IMR-90 (cell line): ENCODE measurements around the gene ASB7. TPM values are rescaled to one million over a fixed set of nuclear protein-coding genes. Genes with fewer than 3 reads are reported as not detected.

ENCODE experiments used
- ATAC-seq: fragments of 200-7000 bp; cut with Tn5 transposase; 2 replicates; pipeline ENCODE4 v1.9.1; 2020; ENCODE audit warnings: low read depth, mild to moderate bottlenecking, moderate library complexity
- BruUV-seq: library from RNA; stranded (reverse); fragments of 400-500 nt; replicated peaks from 2 replicates; lab custom pipeline; 2021; lab: Mats Ljungman, UMichigan
- CTCF ChIA-PET: fragments of 300-600 bp; formaldehyde crosslinking; extraction: SDS; loops from one replicate; lab custom pipeline; 2021; ENCODE audit warnings: antibody characterized with exemption; lab: Yijun Ruan, JAX
- POLR2A ChIA-PET: fragments of 300-600 bp; sonication (Branson Sonifier 250); formaldehyde crosslinking; loops from one replicate; lab custom pipeline; 2022; ENCODE audit warnings: antibody characterized with exemption; ENCODE audit not compliant: unreplicated experiment; lab: Charles Lee
- DNase-seq: peaks from one replicate; pipeline ENCODE4 v3.0.0; 2013
- H2AFZ ChIP-seq: replicated peaks from 2 replicates; pipeline ENCODE3; 2013; ENCODE audit warnings: low read length, mild to moderate bottlenecking; ENCODE audit not compliant: poor library complexity
- H2AK5ac ChIP-seq: 2 replicates; pipeline ENCODE4 v1.6.1; 2013; ENCODE audit warnings: low read depth, low read length, inconsistent platforms
- H2AK9ac ChIP-seq: replicated peaks from 2 replicates; pipeline ENCODE3; 2013; ENCODE audit warnings: mild to moderate bottlenecking, low read depth, low read length, moderate library complexity; ENCODE audit not compliant: poor library complexity
- H2BK120ac ChIP-seq: 2 replicates; pipeline ENCODE4 v1.6.1; 2013; ENCODE audit warnings: low read depth, low read length, inconsistent platforms
- H2BK15ac ChIP-seq: 3 replicates; pipeline ENCODE4 v1.6.1; 2013; ENCODE audit warnings: low read depth, low read length, inconsistent platforms
- H2BK20ac ChIP-seq: 2 replicates; pipeline ENCODE4 v1.6.1; 2013; ENCODE audit warnings: low read depth, mild to moderate bottlenecking, inconsistent platforms, low read length, moderate library complexity
- H2BK5ac ChIP-seq: 2 replicates; pipeline ENCODE4 v1.6.1; 2013; ENCODE audit warnings: mild to moderate bottlenecking, low read depth, low read length, inconsistent platforms; ENCODE audit not compliant: poor library complexity, severe bottlenecking
- H3K14ac ChIP-seq: replicated peaks from 2 replicates; pipeline ENCODE4 v1.6.1; 2013; ENCODE audit warnings: low read depth, low read length, inconsistent platforms
- H3K18ac ChIP-seq: 2 replicates; pipeline ENCODE4 v1.6.1; 2013; ENCODE audit warnings: low read depth, low read length, control low read depth
- H3K23ac ChIP-seq: 2 replicates; pipeline ENCODE4 v1.6.1; 2013; ENCODE audit warnings: low read depth, low read length, inconsistent platforms
- H3K27ac ChIP-seq: 2 replicates; pipeline ENCODE4 v1.5.1; 2013; ENCODE audit warnings: mild to moderate bottlenecking, control low read depth, low read length; ENCODE audit not compliant: insufficient read depth
- H3K27me3 ChIP-seq: 2 replicates; pipeline ENCODE4 v1.6.1; 2013; ENCODE audit warnings: low read length; ENCODE audit not compliant: control insufficient read depth, insufficient read depth
- H3K36me3 ChIP-seq: 2 replicates; pipeline ENCODE4 v1.6.1; 2013; ENCODE audit warnings: low read length, mixed read lengths; ENCODE audit not compliant: control insufficient read depth, insufficient read depth
- H3K4ac ChIP-seq: 2 replicates; pipeline ENCODE4 v1.6.1; 2013; ENCODE audit warnings: low read depth, low read length, inconsistent platforms
- H3K4me1 ChIP-seq: 2 replicates; pipeline ENCODE4 v1.6.1; 2013; ENCODE audit warnings: low read length, mixed read lengths; ENCODE audit not compliant: control insufficient read depth, insufficient read depth
- H3K4me2 ChIP-seq: 2 replicates; pipeline ENCODE4 v1.6.1; 2013; ENCODE audit warnings: low read depth, mild to moderate bottlenecking, control low read depth, low read length, moderate library complexity
- H3K4me3 ChIP-seq: 2 replicates; pipeline ENCODE4 v1.5.1; 2013; ENCODE audit warnings: low read depth, mild to moderate bottlenecking, control low read depth, low read length, moderate library complexity; ENCODE audit not compliant: insufficient read depth
- H3K56ac ChIP-seq: 2 replicates; pipeline ENCODE4 v1.6.1; 2013; ENCODE audit warnings: low read length, inconsistent platforms; ENCODE audit not compliant: insufficient read depth; ENCODE audit errors: extremely low read depth
- H3K79me1 ChIP-seq, 2 experiments: 2 replicates each; pipeline ENCODE4 v1.6.1; 2013; ENCODE audit warnings: low read length in 2 of 2, inconsistent platforms in 1 of 2, low read depth in 1 of 2
- H3K9ac ChIP-seq: 2 replicates; pipeline ENCODE4 v1.6.1; 2013; ENCODE audit warnings: low read depth, low read length, control low read depth
- H3K9me1 ChIP-seq: 2 replicates; pipeline ENCODE4 v1.6.1; 2013; ENCODE audit warnings: low read length, inconsistent platforms; ENCODE audit not compliant: insufficient read depth
- H3K9me3 ChIP-seq: 2 replicates; pipeline ENCODE4 v1.6.1; 2013; ENCODE audit warnings: low read length; ENCODE audit not compliant: control insufficient read depth, insufficient read depth
- H4K20me1 ChIP-seq: 2 replicates; pipeline ENCODE4 v1.6.1; 2013; ENCODE audit warnings: low read length, inconsistent platforms; ENCODE audit not compliant: insufficient read depth
- H4K5ac ChIP-seq: 2 replicates; pipeline ENCODE4 v1.6.1; 2013; ENCODE audit warnings: mild to moderate bottlenecking, low read depth, low read length, control low read depth
- H4K8ac ChIP-seq, 2 experiments: 2 replicates each; pipeline ENCODE4 v1.6.1; 2013; ENCODE audit warnings: low read depth in 2 of 2, low read length in 2 of 2, control low read depth in 1 of 2, inconsistent platforms in 1 of 2
- H4K91ac ChIP-seq: 2 replicates; pipeline ENCODE4 v1.6.1; 2013; ENCODE audit warnings: low read depth, low read length, inconsistent platforms; ENCODE audit not compliant: insufficient read depth
- MAFK ChIP-seq: IDR thresholded peaks from 2 replicates; pipeline ENCODE4 v1.6.1; 2012; ENCODE audit warnings: low read depth, low read length, improper control_type of control experiment
- MAZ ChIP-seq: IDR thresholded peaks from 2 replicates; pipeline ENCODE4 v1.6.1; 2012; ENCODE audit warnings: low read depth, mild to moderate bottlenecking, low read length, improper control_type of control experiment, moderate library complexity, borderline replicate concordance
- NFE2L2 ChIP-seq: fragments of 150-350 bp; IDR thresholded peaks from 2 replicates; pipeline ENCODE4 v1.6.1; 2016; ENCODE audit warnings: low read depth, mild to moderate bottlenecking, low read length
- POLR2A ChIP-seq: IDR thresholded peaks from 2 replicates; pipeline ENCODE4 v1.6.1; 2012; ENCODE audit warnings: mild to moderate bottlenecking, low read depth, low read length
- RFX5 ChIP-seq: IDR thresholded peaks from 2 replicates; pipeline ENCODE4 v1.8.0; 2012; ENCODE audit warnings: low read depth, mild to moderate bottlenecking, low read length, moderate library complexity
- WGBS, 2 experiments: methylation state at CpG; one replicate each; pipeline versions ENCODE4 v1.1.5 to v1.1.7; 2013; ENCODE audit warnings: missing lambda C conversion rate in 2 of 2; ENCODE audit not compliant: insufficient read length in 1 of 2; ENCODE audit errors: extremely low coverage in 2 of 2; 5-methylcytosine and 5-hydroxymethylcytosine counted together
- dilution Hi-C: fragments of 300-500 bp; cut with HindIII; formaldehyde crosslinking; loops from one replicate; pipeline ENCODE4 v1.14.3; 2018; ENCODE audit warnings: low sequenced_read_pairs; ENCODE audit not compliant: unreplicated experiment
- in situ Hi-C: fragments of 300-500 bp; cut with MboI; formaldehyde crosslinking; loops from 3 replicates; pipeline ENCODE4 v1.14.3; 2019; ENCODE audit warnings: low sequenced_read_pairs, inconsistent platforms, mixed read lengths
- intact Hi-C: fragments of 100-400 bp; cut with micrococcal nuclease; formaldehyde crosslinking; loops from 2 replicates; pipeline ENCODE4 v1.10.0; 2022
- polyA plus RNA-seq, 3 experiments: library from polyadenylated mRNA; depleted of rRNA; stranded (reverse); fragments of >200 nt; gene quantifications; 2 replicates each; pipeline ENCODE4 v1.2.3, GENCODE V29; 2012; ENCODE audit warnings: low replicate concordance in 1 of 3
- total RNA-seq: library from RNA; depleted of rRNA; stranded (reverse); fragments of >200 nt; gene quantifications from 2 replicates; pipeline ENCODE4 v1.2.3, GENCODE V29; 2012

Gene ASB7
- total and polyA plus RNA-seq, 2 of the 4 experiments (the other 2 are of a cell fraction): 7.7 to 16.7 TPM

DNA sequence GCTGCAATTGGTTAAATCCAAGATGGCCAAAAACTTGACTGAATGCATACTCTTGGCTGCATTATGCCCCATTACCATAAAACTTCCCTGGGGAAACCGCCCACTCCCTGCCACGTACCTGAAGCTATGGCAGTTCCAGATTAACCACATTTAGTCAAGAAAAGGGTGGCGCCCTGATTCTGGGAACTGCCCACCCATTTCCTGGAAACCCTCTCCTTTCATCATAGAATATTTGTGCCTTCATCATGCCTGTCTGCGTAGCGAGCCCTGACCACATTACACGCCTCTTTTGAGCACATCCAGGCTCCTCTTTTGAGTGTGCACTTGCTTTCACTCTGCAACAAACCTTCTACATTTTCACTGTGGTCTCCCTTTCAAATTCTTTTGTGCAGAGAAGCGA, 5.6 kb upstream of the ASB7 start:
- ATAC-seq: no peak
- H3K4me3 ChIP-seq: no peak overlapping the region

More for the DNA sequence above, 5.6 kb upstream of the ASB7 start:
- ChIA-PET CTCF (no interaction called here), POLR2A (no interaction called here)
- intact Hi-C loops (no loop called here), dilution Hi-C loops (no loop called here), in situ Hi-C loops (loop anchor here (25.0 kb wide), 1 partner anchor 1334 kb away; the partner anchor contains the start of gene LRRC28)
- no peak overlapping the region for H2BK5ac ChIP-seq
- DNase-seq: no peak
- H2BK15ac ChIP-seq: no peak overlapping the region
- no peak overlapping the region for H2AK5ac ChIP-seq
- H3K4ac ChIP-seq: no peak overlapping the region
- H2BK120ac ChIP-seq: no peak overlapping the region
- no peak overlapping the region for H2AFZ ChIP-seq
- H4K5ac ChIP-seq: no peak overlapping the region
- TF ChIP-seq MAFK (no peak), RFX5 (no peak), NFE2L2 (no peak), POLR2A (no peak), MAZ (no peak)
- no peak overlapping the region for H4K91ac ChIP-seq
- no peak overlapping the region for H3K14ac ChIP-seq
- H3K23ac ChIP-seq: no peak overlapping the region
- no TSS peak for BruUV-seq
- H3K36me3 ChIP-seq: no peaks in the 10 kb centered on the region
- H3K27me3 ChIP-seq: no peaks in the 10 kb centered on the region
- peaks cover 35% of the 10 kb centered on the region; the same call in 1 of the 2 replicates for H4K20me1 ChIP-seq
- no peak overlapping the region for H3K27ac ChIP-seq
- H2BK20ac ChIP-seq: no peak overlapping the region
- no peak overlapping the region for H3K18ac ChIP-seq
- no peak overlapping the region for H3K56ac ChIP-seq
- 100% methylated on average over 6 of the region's 7 CpGs; no CpG with 5 or more reads in 1 of the 2 experiments for WGBS, 2 experiments
- peaks cover 3% of the 10 kb centered on the region; the same call in 1 of the 2 replicates for H3K9me1 ChIP-seq
- H4K8ac ChIP-seq: no peak overlapping the region
- H3K9me3 ChIP-seq: no peaks in the 10 kb centered on the region
- H3K4me1 ChIP-seq: peaks cover 2% of the 10 kb centered on the region; the same call in 1 of the 2 replicates
- no peak overlapping the region for H3K9ac ChIP-seq
- peaks cover 20 to 60% of the 10 kb centered on the region in 2 experiments for H3K79me1 ChIP-seq
- no peak overlapping the region for H2AK9ac ChIP-seq
- H3K4me2 ChIP-seq: no peak overlapping the region
